ENCODE data around the gene AOPEP. TPM values are rescaled to one million over a fixed set of nuclear protein-coding genes. Genes with fewer than 3 reads are reported as not detected.
A peak's percentile ranks its signal among the peaks of the same experiment; 100 is the strongest.

The AOPEP gene
- total and polyA plus RNA-seq, 2 of the 13 experiments (the other 11 are each of a cell fraction or from before 2014, with no cell fraction given), result 22.2 to 41.6 TPM

- TF ChIP-seq, protein P1, sequence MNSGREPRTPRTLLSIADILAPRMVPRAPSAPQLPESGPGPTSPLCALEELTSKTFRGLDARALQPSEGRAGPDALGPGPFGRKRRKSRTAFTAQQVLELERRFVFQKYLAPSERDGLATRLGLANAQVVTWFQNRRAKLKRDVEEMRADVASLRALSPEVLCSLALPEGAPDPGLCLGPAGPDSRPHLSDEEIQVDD (CRISPR knock-in tag; IDR thresholded peaks at IDR 0.05; ENCODE audit: borderline replicate concordance), result no peak
- no peak for TF ChIP-seq ZNF317 (CRISPR knock-in tag; IDR thresholded peaks at IDR 0.05)
- no peak for TF ChIP-seq ZNF274 (CRISPR knock-in tag; IDR thresholded peaks at IDR 0.05)
- TF ChIP-seq IRF2 (CRISPR knock-in tag; IDR thresholded peaks at IDR 0.05), result no peak; the same call in 1 of the 2 replicates
- no peak for TF ChIP-seq NCOA1 (CRISPR knock-in tag; IDR thresholded peaks at IDR 0.05)
- TF ChIP-seq ZNF883 (CRISPR knock-in tag; IDR thresholded peaks at IDR 0.05; ENCODE audit: not compliant biosample characterization), result no peak
- no peak for TF ChIP-seq ZNF446 (CRISPR knock-in tag; IDR thresholded peaks at IDR 0.05)
- TF ChIP-seq RBFOX2 (IDR thresholded peaks at IDR 0.05; ENCODE audit: low read depth, low read length), result no peak
- TF ChIP-seq RNF2 (conservative IDR thresholded peaks at IDR 0.05; ENCODE audit: low read depth), result no peak
- no peak for TF ChIP-seq ATF3 (CRISPR knock-in tag; IDR thresholded peaks at IDR 0.05)
- no peak for TF ChIP-seq ZNF577 (CRISPR knock-in tag; IDR thresholded peaks at IDR 0.05; ENCODE audit: borderline replicate concordance, low read depth)
- TF ChIP-seq XRCC5 (optimal IDR thresholded peaks at IDR 0.05; ENCODE audit: low read length), result peak; percentile 42
- peak; percentile 39; the same call in 1 of the 2 replicates for TF ChIP-seq KMT2B (CRISPR knock-in tag; IDR thresholded peaks at IDR 0.05)
- no peak for TF ChIP-seq NPAS2 (CRISPR knock-in tag; IDR thresholded peaks at IDR 0.05; ENCODE audit: borderline replicate concordance)
- TF ChIP-seq, protein P2, sequence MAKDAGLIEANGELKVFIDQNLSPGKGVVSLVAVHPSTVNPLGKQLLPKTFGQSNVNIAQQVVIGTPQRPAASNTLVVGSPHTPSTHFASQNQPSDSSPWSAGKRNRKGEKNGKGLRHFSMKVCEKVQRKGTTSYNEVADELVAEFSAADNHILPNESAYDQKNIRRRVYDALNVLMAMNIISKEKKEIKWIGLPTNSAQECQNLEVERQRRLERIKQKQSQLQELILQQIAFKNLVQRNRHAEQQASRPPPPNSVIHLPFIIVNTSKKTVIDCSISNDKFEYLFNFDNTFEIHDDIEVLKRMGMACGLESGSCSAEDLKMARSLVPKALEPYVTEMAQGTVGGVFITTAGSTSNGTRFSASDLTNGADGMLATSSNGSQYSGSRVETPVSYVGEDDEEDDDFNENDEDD (CRISPR knock-in tag; IDR thresholded peaks at IDR 0.05; ENCODE audit: borderline replicate concordance), result no peak
- TF ChIP-seq USF2 (IDR thresholded peaks at IDR 0.05; ENCODE audit: low read depth, low read length), result no peak
- no peak for TF ChIP-seq USF2 (CRISPR knock-in tag; IDR thresholded peaks at IDR 0.05; ENCODE audit: borderline replicate concordance)
- TF ChIP-seq ZKSCAN1 (IDR thresholded peaks at IDR 0.05; ENCODE audit: low read length), result no peak
- no peak for TF ChIP-seq ZNF224 (CRISPR knock-in tag; IDR thresholded peaks at IDR 0.05)
- no peak for TF ChIP-seq ATM (IDR thresholded peaks at IDR 0.05; ENCODE audit: borderline replicate concordance)
- no peak for TF ChIP-seq ZNF678 (CRISPR knock-in tag; IDR thresholded peaks at IDR 0.05)
- TF ChIP-seq CSRNP1 (CRISPR knock-in tag; IDR thresholded peaks at IDR 0.05), result no peak
- TF ChIP-seq HOXA3 (CRISPR knock-in tag; IDR thresholded peaks at IDR 0.05), result 0 out of 2 replicates have a peak, but pooled peaks have one; percentile 18
- TF ChIP-seq MXD4 (CRISPR knock-in tag; IDR thresholded peaks at IDR 0.05), result no peak
- TF ChIP-seq JUND (CRISPR knock-in tag; IDR thresholded peaks at IDR 0.05), result no peak
- 0 out of 2 replicates have a peak, but pooled peaks have one; percentile 20 for TF ChIP-seq AHR (CRISPR knock-in tag; IDR thresholded peaks at IDR 0.05)
Measured at GRCh38 chr9:94681508-94681907, 45.0 kb upstream of the AOPEP start (continued).
